ENCODE measurements around the gene RTN4R.
A peak's percentile ranks its signal among the peaks of the same experiment; 100 is the strongest.
"Not testable (repeated sequence)": the region's sequence is repeated elsewhere in the genome, so short reads cannot be mapped to it uniquely, and the experiment has no call there.

Gene RTN4R

DNA sequence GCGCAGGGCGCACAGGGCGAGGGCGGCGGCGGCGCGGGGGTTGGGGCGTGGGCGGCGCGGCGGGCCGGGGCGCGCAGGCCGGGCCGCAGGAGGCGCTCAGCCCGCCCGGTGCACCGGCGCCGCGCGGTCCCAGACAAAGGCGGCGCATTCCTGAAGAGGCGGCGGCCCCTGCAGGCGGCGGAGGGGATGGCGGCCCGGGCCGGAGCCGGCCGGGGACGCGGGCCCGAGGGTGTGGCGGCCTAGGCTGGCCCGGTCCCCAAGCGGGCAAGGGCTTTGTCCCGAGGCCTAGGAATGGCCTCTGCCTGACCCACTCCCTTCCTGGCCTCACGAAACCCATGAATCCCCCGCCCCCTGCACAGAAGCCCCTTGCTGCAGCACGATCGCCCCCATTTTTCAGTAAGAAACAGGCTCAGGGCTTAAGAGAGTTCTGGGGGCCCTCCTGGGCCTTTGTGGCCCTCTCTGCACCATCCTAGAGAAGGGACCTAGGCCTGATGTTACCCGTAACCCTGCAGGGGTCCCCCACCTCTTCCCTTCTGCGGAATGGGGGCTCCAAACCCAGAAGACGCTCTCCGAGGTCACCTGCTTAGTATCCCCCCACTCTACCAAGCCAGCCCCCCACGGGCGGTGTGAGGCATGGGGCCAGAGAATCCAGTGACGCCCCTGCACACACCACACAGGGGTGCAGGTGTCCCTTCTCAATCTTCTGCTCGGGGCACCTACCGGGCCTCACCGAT lies at the start of gene RTN4R:
Gene RTN4R, minus strand, starts transcription at position 40 of the 734 bp plus-strand sequence. CDS start 226 bp downstream, outside the sequence.
- peak; percentile 64 for DNase-seq

DNA sequence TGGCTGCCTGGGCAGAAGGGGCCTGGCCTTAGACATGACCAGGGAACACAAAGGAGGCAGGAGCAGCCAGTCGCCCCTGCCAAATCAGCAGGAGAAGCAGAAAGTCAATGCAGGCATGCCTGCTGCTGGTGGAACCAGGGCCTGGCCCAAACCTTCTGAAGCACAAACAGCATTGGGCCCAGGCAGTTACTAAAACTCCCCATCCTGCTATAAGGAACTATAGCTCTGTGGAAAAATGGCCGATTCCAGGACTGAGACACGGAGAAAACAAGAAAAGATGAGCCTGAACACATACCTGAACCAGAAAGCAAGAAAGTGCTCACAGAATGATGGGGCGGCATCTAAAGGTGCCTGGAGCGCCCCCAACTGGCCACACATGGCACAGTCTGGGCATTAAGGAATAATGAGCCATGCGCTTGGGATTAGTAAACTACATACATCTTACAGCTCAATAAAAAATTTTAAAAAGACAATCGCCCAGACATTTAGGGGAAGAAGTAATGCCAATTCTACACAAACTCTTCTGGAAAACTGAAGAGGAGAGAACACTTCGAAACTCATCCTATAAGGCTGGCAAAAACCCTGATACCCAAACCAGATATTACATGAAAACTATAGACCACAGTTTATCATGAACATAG lies 49.4 kb upstream of the RTN4R start:
- DNase-seq, result not testable (repeated sequence)

DNA sequence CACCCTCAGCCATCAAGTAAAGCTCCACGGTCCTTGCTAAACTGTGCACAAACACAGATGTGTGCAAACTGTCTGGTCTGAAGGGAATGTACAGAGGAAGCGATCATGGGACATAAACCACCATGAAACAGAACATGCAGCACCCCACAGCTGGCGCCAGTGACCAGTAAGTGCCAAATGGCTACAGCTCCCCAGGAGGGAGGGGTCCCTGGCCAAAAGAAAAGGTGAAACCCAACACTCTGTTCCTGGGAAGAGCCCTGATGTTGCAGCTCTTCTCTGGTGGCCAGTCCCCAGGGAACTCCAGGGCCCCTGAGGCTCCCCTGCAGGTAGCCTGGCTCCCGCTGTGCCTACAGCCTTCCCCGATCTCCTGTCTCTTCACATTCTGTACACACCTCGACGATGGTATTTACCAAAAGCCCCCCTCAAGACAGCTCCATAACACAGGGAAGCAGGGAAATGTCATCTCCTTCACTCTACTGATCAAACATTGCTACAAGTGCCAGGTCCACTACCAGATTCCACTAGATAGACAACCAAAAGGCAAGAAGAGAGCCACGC lies 48.8 kb upstream of the RTN4R start:
- no peak for DNase-seq

DNA sequence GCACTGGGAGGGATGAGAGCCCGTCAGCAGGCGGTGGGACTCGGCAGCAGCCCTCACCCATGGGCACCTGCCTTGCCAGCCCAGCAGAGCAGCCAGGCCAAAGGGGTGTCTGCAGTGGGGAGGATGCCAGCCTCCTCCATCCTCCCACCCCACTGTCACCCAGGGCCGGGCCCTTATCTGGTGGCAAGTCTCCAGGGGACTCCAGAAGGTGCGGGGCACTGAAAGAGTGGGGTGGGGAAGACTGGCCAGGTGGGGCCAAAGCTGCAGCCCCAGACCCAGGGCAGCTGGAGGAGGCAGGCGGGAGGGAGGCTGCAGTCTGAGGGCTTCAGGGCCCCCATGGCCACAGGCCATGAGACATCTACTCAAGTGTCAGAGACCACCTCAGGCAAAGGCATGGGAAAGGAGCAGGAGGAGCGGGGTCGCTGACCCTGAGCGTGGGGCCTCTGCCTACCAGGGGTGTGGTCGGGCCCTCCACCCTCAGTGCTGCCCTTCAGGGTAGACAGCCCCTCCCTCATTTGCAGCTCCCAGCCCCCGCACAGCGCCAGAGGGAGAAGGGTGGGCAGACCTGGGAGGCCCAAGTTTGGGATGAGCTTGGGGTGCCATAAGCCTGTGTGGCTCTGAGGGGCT lies 48.2 kb upstream of the RTN4R start:
- DNase-seq, result no peak

DNA sequence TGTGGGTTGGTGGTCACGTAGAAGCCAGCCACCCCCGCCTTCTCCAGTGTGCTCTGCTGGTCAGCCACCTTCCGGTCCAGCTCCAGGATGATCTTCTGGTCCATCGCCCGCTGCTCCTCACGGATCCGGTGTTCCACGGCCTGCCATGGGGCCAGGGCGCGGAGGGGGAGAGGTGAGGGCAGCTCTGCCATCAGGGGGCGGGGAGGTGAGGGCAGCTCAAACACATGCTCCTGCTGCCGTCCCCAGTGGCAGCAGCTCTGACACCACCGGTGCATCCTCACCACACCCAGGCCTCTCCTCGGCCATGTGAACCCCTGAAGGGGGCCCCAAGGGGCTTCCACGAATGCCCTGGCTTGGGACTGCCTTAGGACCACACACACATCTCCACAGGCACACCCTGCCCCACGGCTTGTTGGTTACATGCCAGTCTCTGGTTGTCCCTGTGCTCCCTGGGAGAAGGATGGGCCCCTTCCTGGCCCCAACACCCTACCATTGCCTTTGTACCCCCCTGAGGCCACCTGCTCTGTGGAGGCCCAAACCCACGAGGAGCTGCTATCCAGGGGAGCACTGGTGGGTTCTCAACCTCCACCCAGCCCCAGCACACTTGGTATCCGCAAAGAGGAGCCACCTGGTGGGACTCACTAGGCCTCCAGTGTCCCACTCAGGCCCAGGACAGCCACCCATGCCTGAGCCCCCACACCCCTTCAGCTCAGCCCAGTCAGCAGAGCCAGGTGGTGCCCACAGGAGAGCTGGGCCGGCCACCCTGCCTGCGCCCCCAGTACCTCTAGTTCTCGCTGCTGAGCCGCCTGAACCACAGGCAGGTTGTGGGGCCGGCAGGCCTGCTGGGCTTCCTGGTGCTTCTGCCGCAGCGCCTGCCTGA lies 47.5 kb upstream of the RTN4R start:
- DNase-seq, result no peak

DNA sequence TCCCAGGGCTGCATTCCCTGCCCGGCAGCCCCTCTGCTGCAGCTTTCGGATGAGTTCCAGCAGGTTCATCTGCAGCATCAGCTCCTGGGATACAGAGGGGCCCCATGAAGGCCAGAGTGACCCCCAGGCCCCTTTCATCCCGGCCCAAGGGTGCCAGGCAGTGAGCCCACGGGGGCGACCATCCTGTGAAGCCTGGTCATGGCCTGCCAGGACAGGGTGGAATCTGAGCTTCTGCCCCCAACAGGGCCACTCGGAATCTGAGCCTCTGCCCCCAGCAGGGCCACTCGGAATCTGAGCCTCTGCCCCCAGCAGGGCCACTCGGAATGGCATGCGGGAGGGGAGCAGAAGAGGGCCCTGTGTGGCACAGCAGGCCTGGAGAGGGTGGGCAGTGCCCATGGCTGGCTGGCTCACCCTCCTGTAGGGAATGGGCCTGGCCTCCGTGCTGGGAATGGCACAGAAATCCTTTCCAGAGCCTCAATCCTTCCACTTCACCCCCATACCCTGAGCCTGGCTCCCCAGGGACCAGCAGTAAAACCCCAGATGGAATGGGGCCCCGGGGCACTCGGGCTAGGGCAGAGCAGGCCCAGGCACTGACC lies 46.7 kb upstream of the RTN4R start:
- not testable (repeated sequence) for DNase-seq

DNA sequence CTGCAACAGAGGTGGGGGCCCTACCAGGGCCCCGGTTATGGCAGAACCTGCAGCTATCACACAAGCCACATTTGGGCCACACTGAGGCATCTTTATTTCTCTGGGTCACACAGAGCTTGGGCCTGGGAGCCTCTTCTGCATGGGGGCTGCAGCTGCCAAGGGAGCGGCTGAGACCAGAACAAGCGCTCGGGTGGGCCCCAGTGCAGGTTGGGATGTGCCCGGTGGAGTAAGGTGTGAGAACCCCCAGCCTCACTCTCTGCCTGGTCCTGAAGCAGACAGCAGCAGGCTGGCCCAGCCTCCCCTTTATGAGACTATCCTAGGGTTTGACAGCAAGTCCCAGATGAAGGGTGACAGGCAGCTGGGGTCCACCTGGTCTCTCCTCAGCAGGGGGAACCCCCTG lies 46.1 kb upstream of the RTN4R start:
- DNase-seq, result not testable (repeated sequence)

DNA sequence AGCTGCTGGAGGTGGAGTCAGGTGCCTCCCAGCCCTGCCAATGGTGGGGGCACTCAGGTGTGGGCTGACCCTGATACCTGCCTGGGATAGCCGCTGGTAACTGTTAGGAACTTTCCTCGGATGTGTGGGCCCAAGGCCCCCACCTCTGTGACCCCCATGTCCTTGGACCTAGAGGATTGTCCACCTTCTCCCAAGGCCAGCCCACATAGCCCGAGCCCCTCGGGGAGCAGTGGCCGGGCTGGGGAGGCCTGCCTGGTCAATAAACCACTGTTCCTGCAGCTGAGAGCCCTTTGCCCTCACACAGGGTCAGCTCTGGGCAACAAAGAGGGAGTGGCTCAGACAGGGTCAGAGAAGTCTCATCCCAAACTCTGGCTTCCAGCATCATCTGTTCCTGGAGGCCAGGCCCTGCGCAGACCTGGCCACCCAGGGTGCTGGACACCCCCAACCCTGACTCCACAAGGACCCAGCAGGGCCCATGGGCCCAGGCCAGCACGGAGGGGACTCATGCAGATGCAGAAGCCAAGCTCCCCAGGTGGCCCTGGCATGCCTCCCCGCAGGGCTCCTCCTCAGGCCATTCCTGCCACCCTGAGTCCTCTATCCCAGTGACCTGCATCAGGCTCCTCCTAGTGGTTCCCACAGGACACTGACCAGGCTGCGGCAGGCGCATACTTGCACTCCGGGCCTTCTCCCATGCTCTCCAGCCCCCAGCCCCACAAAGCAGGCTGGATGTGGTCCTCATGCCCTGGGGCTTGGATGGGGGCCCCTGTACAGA lies 45.4 kb upstream of the RTN4R start:
- DNase-seq, result not testable (repeated sequence)

DNA sequence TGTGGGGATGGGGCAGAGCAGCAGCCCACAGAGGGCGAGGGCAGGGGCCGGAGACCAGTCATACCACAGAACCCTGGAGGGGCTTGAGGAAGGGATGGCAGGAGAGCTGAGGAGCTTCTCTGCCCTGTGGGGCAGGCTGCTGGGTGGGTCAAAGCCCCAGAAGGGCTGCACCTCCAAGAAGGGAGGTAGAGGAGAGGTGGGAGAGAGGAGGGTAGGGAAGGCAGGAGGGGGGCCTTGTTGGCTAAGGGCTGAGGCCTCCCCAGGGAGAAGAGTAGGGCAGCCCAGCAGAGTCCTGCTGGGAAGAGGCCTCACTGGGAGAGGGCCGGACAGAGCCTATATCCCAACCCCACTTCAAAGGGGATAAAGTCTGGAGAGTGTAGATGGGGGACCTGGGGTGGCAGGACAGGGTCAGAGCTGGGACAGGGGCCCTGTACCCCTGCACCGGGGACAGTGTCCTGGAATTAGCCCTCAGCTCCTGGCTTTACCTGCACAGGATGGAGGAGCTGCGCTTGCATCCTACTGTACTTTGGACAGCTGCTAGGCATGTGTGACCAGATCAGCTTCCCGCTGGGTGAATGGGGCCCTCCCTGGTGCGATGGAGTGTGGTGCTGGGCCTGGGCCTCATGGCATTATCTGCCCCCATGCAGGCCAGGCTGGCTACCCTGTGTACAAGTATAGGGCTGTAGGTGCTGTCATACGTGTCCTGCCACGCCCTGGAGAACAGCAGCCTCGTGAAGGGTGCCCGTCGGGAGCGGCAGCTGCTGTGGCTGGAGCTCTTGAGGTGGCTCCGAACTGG lies 44.5 kb upstream of the RTN4R start:
- no peak for DNase-seq

DNA sequence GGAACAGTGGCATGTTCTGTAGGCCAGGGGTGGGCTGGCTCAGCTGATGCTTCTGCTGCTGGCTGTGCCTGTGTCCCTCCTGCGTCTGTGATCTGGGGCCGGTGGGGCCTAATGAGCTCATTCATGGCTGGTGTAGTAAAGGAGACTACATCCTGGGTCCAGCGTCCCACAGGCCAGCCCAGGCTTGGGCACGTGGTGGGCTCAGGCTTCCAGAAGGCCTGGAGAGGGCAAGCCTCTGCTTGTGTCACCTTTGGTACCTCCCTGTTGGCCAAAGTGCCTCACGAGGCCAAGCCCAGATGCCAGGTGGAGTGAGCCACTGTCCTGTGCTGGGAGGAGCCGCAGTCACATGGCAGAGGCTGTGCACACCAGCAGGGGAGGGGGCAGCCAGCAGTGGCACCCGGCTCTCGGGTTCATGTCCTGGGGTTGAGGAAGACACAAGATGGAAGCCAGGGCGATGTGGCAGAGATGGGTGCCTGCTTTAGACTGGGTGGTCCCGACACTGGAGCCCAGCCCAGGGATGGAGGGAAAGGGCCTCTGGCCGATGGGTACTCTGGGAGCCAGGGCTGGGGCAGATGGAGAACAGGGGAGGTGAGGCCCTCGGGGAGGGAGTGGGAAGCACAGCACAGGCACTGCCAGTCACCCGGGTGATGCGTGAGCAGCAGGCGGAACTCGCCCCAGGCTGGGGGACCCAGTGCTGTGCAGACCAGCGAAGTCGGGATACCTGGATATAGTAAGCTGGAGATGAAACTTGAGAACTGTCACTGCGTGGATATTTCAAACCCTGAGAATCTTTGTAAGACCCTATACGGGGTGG lies 43.3 kb upstream of the RTN4R start:
- DNase-seq, result not testable (repeated sequence)

DNA sequence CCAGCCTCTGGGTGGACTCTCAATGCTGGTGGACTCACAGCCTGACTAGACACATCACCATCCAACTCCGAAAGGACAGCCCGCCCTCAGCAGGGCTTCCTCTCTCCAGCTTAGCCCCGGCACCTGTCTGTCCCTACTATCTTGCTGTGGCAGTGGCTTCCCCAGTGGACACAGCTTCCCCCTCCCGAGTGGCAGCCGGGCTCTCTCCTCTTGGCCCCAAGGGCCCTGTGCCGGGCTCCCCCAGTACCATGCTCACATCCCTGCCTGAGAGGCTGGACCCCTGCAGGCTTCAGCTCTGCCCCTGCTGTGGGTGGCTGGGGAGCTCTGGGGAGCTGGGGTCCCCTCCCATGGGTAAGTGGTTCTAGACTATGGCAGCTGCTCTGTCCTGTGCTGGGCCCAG lies 42.7 kb upstream of the RTN4R start:
- not testable (repeated sequence) for DNase-seq

DNA sequence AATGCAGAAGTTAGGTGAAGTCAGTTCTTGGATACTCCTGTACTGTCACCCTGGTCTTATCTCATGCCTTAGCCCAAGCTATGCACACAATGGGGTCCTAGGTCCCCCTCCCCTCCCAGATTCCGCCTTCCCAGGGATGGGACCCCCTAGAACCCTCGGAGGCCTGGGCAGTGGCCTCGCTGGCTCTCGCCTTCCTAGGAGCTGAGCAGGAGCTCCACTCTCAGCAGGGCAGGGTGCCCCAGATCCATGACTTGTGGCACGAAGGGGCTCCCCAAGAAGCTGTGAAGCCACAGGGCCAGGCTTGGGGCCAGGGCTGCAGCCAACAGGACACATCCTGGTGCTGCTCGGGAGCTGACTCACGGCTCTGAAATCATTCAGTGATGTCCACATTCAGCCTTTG lies 42.1 kb upstream of the RTN4R start:
- DNase-seq, result not testable (repeated sequence)

DNA sequence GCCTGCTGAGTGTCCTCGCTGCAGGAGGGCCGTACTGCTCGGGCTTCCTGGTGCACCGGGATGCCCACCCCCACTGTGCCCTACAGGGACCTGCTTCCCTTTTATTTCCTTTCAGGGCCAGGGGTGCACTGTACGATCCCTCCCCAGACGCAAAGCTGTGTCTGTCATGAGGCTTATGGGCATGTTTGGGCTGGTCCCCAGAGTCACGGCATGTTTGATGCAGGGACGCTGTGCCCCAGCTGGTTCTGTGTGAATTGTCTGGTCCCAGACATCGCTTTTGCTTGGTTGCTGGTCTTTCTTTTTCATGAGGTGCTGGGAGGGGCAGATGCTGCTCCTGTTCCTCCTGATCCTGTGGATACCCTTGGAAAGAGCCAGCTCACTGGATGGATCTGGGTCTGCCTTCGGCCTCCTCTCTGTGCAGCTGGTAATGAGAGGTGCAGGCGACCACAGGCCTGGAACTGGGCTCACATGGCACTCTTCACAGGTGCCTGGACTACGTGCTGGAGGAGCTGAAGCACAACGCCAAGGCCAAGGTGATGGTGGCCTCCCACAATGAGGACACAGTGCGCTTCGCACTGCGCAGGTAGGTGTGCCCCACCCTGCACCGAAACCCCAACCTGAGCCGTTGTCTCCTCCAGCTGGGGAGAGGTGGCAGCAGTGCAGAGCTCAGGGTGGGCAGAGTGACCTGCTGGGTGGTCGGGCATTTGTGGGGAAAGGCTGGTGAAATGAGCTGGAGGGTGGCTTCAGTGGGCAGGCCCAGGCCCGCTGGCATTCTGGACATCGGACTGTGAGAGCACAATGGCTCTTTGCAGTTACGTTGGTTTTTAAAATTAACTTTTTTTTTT lies 40.9 kb upstream of the RTN4R start:
- DNase-seq, result not testable (repeated sequence)

DNA sequence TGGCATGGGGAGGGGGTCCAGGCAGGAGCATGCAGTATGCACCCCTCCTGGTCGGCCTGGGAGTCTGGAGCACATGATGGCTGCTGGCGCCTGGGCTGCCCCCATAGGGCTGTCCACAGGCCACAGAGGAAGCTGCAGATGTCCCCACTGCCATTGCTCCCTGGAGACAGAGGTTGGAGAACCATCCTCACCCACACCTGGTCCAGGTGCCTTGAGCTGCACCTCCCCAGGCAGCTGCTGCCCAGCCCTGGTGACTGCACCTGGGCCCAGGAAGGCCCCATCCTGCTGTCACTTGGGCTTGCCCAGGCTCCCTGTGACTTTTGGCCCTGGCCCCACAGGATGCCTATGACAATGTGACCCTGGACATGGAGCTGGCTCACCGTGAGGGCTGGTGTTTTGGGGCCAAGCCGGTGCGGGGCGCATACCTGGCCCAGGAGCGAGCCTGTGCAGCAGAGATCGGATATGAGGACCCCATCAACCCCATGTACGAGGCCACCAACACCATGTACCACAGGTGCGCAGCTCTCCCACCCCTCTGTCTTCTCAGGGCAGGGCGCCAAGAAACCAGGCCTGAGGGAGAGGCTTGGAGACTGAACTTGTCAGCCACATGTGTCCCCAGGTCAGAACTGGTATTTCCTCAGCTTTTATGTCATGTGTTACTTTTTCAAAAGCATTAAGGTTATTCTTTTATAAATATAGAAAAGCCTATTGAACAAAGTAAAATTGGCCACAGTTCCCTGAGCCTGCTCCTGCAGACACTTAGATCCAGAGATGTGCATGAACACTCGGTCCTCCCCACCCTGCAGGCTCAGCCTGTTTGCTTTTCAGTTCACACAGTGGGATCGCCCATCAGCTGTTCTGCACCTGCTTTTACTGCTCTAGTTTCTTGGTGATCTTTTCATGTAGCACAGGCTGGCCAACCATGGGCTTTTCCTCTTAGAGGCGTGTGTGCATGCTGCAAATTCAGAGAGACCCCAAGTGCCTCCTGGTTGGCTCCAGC lies 39.6 kb upstream of the RTN4R start:
- not testable (repeated sequence) for DNase-seq

DNA sequence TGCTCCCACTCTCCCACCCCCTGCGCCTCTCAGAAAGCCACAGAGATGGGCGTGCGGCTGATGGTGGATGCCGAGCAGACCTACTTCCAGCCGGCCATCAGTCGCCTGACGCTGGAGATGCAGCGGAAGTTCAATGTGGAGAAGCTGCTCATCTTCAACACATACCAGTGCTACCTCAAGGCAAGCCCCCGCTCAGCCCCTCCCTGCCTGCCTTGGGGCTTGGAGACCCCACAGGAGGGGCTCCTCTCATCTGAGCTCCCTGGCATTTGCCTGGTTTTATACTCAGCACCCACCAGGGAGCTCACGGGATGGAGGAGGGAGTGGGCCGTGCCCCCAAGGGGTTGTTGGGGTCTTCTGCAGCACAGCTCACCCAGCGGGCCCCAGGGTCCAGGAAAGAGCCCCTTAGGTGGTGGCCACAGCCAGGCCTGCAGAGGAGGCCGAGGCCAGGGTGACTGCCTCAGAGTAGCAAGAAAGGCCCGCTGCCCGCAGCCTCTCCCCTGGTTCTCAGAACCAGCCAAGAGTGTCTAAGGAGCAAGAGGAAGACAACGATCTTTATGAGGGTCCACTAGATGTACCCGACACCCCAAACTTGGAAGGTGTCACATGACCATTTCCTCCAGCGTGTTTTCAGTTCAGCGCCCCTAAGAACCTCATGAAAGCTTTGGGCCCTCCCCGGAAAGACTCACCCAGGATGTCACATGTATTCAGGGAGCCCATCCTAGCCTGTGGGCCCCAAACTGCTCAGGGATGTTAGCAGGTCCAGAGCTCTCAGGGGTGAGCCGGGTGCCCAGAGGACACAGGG lies 38.7 kb upstream of the RTN4R start:
- DNase-seq, result not testable (repeated sequence)

DNA sequence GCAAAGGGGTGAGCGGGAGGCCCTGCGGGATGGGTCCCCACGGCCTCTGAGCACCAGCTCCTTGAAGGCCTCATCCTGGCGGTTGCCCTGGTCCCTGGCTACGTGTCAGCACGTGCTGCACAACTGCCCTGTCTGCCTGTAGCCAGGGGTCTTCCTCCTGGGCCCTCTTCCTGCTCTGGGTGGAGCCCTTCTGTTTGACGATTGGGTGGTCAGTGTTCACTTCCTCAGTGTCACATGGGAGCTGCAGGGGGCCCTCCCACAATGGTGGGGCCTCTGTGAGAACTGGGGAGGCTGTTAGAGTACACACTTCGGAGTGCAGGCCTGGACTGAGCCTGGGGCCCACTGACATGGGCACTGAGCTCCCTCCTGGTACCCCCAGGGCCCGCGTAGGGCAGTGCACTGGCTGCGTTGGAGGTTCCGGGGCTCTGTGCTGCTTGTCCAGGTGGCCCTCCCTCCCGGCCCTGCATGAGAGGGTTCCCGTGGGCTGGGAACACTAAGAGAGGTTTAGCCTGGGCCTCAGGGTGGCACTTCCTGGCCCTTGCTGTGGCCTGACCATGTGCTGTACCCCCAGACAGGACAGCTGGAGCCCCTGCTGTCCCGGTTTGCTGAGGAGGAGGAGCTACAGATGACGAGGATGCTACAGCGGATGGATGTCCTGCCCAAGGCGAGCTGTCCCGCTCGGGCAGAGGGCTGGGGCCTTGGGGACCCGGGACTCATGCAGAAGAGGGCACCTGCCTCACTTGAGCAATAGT lies 38.0 kb upstream of the RTN4R start:
- no peak for DNase-seq

Measured in left hindlimb (tissue), 1 donor.